Mucosa of stomach (tissue), 1 donor: Measurements from ENCODE around the gene TSPAN4.

Experiments
- H3K27me3 ChIP-seq: one replicate; pipeline ENCODE4 v1.7.0; 2013; ENCODE audit warnings: mild to moderate bottlenecking, low read length; ENCODE audit not compliant: control insufficient read depth, insufficient read depth
- H3K36me3 ChIP-seq: one replicate; pipeline ENCODE4 v1.7.0; 2013; ENCODE audit warnings: low read length; ENCODE audit not compliant: control insufficient read depth, insufficient read depth
- H3K4me1 ChIP-seq: one replicate; pipeline ENCODE4 v1.7.0; 2013; ENCODE audit warnings: mild to moderate bottlenecking, low read length; ENCODE audit not compliant: control insufficient read depth, insufficient read depth
- H3K4me3 ChIP-seq: one replicate; pipeline ENCODE4 v1.7.0; 2013; ENCODE audit warnings: low read length
- H3K9ac ChIP-seq: one replicate; pipeline ENCODE4 v1.7.0; 2013; ENCODE audit warnings: mild to moderate bottlenecking, low read length, moderate library complexity
- H3K9me3 ChIP-seq: one replicate; pipeline ENCODE4 v1.7.0; 2013; ENCODE audit warnings: mild to moderate bottlenecking, low read length, moderate library complexity; ENCODE audit not compliant: control insufficient read depth
- donor health status: Pancreatic carcinoma.

TSPAN4 gene

DNA sequence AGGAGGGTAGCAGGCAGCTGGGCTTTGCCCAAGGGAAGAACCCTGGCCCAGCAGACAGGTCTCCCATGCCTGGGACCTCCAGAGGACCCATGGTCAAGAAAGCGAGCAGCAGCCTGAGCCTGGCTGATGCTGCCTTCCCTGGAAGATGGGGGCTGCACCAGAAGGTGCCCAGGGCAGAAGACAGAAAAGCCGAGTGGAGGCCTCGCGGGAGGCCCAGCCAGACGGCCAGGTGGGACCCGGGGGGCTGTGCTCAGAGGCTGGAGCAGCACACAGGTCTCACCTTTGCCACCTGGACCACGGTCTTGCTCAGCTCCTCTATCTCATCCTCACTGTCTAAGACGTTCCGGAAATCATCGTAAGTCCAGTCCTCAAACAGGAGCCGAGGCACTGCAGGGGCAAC lies 57.1 kb downstream of the TSPAN4 start:
- Histone ChIP-seq H3K9ac (no peak overlapping the region), H3K4me1 (no peaks in the 10 kb centered on the region), H3K36me3 (peaks cover 18% of the 10 kb centered on the region), H3K27me3 (no peaks in the 10 kb centered on the region), H3K4me3 (no peak overlapping the region), H3K9me3 (no peaks in the 10 kb centered on the region)

DNA sequence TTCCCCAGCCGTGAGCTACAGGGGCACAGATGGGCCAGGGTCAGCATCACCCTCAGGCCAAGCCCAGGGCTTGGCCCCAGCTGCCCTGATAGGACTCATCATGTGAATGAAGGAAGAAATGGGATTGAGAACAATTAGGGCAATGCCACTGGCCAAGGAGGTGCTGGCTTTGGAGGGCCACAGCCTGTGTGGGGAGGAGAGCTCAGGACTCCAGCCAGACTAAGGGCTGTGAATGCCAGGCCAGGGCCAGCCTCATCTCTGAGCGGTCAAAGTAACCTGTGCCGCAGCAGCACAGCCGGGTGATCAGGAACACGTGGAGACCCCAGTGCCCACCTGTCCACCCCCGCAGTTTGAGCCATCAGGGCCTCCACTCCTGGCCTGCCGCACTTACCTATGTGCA lies 57.9 kb downstream of the TSPAN4 start:
- Histone ChIP-seq H3K9ac (no peak overlapping the region), H3K4me3 (no peak overlapping the region), H3K27me3 (no peaks in the 10 kb centered on the region), H3K9me3 (no peaks in the 10 kb centered on the region), H3K36me3 (peaks cover 19% of the 10 kb centered on the region), H3K4me1 (no peaks in the 10 kb centered on the region)

DNA sequence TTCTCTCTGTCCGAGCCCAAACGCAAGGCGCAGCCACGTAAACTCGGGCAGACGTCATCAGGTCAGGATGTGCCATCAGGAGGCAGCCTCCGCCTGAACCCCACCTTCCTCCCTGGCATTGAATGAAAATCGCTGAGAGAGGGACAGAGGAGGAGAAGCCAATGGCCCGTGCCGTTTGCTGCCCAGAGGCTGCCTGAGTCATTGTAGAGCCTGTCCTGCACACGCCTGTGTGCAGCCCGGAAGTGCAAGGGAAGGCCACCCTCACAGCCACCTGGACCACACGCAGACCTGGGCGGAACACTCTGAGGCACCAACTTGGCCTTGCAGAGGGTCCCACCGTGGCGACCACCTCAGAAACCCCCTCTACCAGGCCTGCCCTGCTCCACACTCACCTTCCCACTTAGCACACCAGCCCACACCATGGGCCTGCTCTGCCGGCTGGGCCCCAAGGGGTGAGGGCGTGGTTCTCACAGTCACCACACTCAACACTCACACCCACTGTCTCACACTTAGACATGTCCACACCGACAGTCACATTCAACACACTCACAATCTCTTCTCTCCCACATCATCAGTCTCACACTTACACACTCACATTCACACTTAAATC lies 58.9 kb downstream of the TSPAN4 start:
- Histone ChIP-seq H3K9ac (no peak overlapping the region), H3K4me3 (no peak overlapping the region)

DNA sequence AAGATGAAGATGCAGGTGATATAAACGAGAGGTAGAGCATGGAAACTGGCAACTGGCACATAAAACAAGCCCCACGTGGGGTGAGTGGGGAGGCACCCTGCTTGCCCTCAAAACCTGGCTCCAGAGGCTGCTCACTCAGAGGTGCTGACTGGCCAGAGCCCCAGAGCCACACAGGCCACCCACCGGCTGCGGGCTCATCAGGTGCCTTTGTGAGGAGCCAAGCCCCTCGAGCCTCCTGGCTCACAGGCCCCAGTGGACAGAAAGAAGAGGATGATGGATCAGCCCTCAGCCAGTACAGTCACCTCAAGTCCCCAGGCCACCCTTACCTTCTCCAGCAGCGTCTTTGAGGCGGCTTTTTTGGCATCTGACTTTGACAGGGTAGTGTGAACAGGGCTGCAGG lies 61.7 kb downstream of the TSPAN4 start:
- Histone ChIP-seq H3K4me1 (no peaks in the 10 kb centered on the region), H3K9me3 (no peaks in the 10 kb centered on the region), H3K27me3 (no peaks in the 10 kb centered on the region), H3K36me3 (peaks cover 16% of the 10 kb centered on the region), H3K4me3 (no peak overlapping the region), H3K9ac (no peak overlapping the region)

More for the DNA sequence above, 58.9 kb downstream of the TSPAN4 start:
- Histone ChIP-seq H3K9me3 (no peaks in the 10 kb centered on the region), H3K36me3 (peaks cover 19% of the 10 kb centered on the region), H3K4me1 (no peaks in the 10 kb centered on the region), H3K27me3 (no peaks in the 10 kb centered on the region)

DNA sequence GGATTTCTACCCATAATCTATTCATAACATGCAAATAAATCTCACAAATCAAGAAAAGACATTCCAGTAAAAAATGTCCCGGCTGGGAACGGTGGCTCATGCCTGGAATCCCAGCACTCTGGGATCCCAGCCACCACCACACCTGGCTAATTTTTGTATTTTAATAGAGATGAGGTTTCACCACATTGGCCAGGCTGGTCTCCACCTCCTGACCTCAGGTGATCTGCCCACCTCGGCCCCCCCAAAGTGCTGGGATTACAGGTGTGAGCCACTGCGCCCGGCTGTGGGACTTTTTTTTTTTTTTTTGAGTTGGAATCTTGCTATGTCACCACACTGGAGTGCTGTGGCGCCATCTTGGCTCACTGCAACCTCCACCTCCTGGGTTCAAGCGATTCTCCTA lies 63.3 kb downstream of the TSPAN4 start:
- H3K36me3 ChIP-seq, result peaks cover 9% of the 10 kb centered on the region
- no peaks in the 10 kb centered on the region for H3K4me1 ChIP-seq
- H3K4me3 ChIP-seq, result no peak overlapping the region
- no peak overlapping the region for H3K9ac ChIP-seq
- no peaks in the 10 kb centered on the region for H3K27me3 ChIP-seq
- no peaks in the 10 kb centered on the region for H3K9me3 ChIP-seq

DNA sequence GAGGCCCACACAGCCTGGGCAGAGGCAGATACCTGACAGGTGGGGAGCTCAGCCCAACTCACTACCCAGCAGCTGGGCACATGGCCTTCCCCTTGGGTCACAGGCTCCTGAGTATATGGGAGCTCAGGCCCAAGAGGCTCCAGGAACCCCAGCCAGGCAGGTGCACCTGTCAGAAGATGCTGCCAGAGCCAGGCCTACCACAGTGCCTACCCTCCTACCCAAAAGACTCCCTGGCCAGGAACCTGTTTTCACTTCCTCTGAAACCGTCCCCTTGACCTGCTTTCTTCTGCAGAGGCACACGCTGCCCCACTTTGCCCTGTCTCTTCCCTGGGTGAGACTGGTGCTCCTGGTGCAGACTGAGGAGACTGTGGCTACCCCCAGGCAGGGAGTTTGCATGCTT lies 65.0 kb downstream of the TSPAN4 start:
- H3K4me1 ChIP-seq, result peaks cover 5% of the 10 kb centered on the region
- peaks cover 9% of the 10 kb centered on the region for H3K36me3 ChIP-seq
- H3K9me3 ChIP-seq, result no peaks in the 10 kb centered on the region
- no peak overlapping the region for H3K9ac ChIP-seq
- H3K4me3 ChIP-seq, result no peak overlapping the region
- no peaks in the 10 kb centered on the region for H3K27me3 ChIP-seq

DNA sequence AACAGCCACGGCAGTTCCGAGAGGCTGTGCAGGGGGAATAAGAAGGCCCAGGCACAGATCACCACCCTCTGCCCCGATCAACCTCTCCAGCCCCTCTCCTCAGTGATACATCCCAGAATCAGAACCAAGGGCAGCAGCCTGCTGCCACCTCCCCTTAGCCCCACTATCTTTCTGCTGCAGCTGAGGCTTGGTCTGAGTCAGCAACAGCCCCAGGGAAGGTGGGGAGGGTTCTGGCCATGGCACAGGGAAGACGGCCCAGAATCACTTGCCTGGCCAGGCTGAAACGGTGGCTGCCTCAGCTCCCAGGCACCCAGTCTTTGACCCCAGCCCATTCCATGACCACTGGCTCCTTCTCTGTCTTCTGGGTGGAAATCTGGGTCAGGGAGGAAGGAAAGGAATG lies 65.6 kb downstream of the TSPAN4 start:
- Histone ChIP-seq H3K4me3 (no peak overlapping the region), H3K4me1 (peaks cover 5% of the 10 kb centered on the region), H3K27me3 (no peaks in the 10 kb centered on the region), H3K36me3 (peaks cover 9% of the 10 kb centered on the region), H3K9ac (no peak overlapping the region), H3K9me3 (no peaks in the 10 kb centered on the region)

DNA sequence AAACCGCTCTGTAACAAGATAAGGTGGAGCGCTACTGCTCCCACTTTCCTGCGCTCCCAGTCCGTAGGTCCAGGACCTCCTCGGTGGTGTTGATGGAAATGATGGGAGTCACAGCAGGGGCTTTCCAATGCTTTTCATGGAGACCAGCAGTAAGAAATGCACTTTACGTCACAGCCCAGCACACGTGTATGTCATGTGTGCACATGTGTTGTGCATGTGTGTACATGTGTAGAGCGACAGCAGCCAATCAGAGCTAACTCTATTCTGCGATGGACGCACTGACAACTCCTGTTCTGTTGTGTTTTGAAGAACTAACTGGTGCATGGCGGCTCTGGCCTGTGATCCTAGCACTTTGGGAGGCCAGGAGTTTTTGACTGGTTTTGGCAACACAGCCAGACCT lies 66.8 kb downstream of the TSPAN4 start:
- no peak overlapping the region for H3K9ac ChIP-seq
- H3K4me1 ChIP-seq, result peaks cover 5% of the 10 kb centered on the region
- H3K9me3 ChIP-seq, result no peaks in the 10 kb centered on the region
- H3K27me3 ChIP-seq, result no peaks in the 10 kb centered on the region
- peaks cover 4% of the 10 kb centered on the region for H3K36me3 ChIP-seq
- no peak overlapping the region for H3K4me3 ChIP-seq

DNA sequence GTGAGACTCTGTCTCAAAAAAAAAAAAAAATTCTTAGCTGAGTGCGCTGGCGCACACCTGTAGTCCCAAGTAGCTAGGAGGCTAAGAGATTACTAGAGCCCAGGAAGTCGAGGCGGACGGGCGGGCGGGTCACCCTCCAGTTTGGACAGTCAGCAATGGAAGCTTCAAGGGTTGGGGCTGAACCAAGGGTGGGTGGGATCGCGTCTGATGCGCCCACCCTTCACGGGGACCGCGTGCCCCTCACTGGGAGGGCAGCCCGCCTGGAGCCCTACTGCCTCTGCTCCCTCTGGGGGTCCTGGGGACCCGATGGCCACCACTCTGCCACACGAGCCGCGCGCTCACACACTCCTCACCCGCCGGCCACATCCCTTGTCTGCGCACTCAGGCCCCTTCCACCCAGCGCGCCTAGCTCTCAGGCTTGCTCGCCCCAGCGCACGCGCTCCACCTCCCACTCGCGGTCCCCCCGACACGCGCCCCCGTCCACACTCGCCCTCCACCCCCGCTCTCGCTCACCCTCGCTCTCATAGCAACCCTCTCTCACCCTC lies 67.5 kb downstream of the TSPAN4 start:
- H3K4me3 ChIP-seq, result peak overlapping the region; percentile 31
- no peaks in the 10 kb centered on the region for H3K27me3 ChIP-seq
- H3K4me1 ChIP-seq, result peaks cover 5% of the 10 kb centered on the region
- H3K9ac ChIP-seq, result peak overlapping the region; percentile 70
- H3K36me3 ChIP-seq, result no peaks in the 10 kb centered on the region
- H3K9me3 ChIP-seq, result no peaks in the 10 kb centered on the region

DNA sequence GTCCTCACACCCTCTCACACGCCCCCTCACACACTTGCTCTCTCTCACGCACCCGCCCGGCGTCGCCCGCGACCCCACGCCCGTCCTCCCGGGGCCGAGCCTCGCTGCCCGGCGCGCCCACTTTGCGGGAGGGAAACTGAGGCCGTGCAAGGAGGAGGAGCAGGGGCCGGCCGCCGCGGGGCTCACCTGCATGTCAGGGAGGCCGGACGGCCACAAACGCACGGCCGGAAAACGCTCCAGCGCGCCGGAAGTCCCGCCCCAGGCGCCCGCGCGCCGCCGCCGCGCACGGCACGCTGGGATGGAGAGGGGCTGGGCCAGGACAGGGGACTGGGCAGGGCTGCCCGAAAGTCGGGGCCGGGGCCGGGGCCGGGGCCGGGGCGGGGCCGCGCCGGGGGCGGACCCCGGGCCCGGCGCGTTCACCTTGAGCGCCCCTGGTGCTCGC lies 68.0 kb downstream of the TSPAN4 start, which contains the start of gene CHID1:
CHID1 (minus strand) TSS at position 222 of the 442 bp plus-strand sequence. CDS start 5,994 bp downstream, outside the sequence.
- no peaks in the 10 kb centered on the region for H3K36me3 ChIP-seq
- no peaks in the 10 kb centered on the region for H3K9me3 ChIP-seq
- H3K27me3 ChIP-seq, result no peaks in the 10 kb centered on the region
- peak within 1 kb of the TSS; percentile 70 for H3K9ac ChIP-seq
- peaks cover 5% of the 10 kb centered on the region for H3K4me1 ChIP-seq
- H3K4me3 ChIP-seq, result peak within 1 kb of the TSS; percentile 50

DNA sequence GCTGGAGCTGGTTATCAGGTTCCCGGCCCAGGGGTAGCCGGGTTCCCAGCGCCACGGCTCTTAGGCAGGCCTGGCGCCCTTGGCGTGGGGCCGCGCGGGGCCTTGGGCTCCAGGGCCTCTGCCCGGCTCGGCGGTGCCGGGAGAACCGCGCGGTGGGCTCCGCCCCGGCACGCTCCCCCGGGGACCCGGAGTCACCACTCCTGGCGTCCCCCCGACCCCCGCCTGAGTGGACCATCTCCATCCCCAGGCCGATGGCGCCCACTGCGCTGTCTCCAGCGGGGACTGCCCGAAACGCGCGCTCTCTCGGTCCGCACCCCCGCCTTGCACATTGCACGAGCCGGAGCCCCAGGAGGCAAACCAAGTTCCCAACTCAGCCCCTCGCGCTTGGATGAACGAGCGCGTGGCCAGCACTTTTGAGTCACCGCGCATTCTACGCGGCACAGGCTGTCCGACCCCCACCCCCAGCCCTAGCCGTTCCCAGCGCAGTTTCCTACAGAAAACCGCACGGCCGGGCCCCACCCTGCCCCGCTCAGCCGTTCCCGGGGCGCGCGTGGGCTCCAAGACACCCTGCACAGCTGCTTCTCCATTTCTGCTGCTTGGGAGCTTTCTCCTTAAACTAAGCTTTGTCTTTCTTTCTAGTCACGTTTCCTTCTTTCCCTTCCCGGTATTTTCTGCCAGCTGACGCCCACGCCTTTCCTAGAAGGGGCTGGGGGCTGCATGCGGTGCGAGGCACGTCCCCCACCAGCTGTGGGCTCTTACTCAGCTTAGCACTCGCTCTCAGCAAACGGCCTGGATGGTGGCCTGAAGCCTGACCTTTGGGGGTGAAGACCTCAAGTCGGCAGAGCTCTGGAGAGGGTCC lies 68.6 kb downstream of the TSPAN4 start:
- H3K36me3 ChIP-seq, result no peaks in the 10 kb centered on the region
- peaks cover 5% of the 10 kb centered on the region for H3K4me1 ChIP-seq
- peak overlapping the region; percentile 70 for H3K9ac ChIP-seq
- H3K27me3 ChIP-seq, result no peaks in the 10 kb centered on the region
- peak overlapping the region; percentile 50 for H3K4me3 ChIP-seq
- H3K9me3 ChIP-seq, result no peaks in the 10 kb centered on the region

DNA sequence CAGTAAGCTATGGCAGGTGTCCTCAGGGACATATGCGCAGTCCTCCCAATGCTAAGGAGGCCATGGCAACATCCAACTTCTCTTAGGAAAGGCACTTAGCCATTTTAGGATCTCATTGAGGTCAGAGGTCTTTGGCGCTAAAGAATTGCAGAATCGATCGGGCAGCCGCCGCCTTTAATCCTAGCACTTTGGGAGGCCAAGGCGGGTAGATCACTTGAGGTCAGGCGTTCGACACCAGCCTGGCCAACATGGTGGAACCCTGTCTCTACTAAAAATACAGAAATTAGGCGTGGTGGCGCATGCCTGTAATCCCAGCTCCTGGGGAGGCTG lies 69.2 kb downstream of the TSPAN4 start:
- H3K9ac ChIP-seq, result peak overlapping the region; percentile 70
- H3K36me3 ChIP-seq, result no peaks in the 10 kb centered on the region
- H3K27me3 ChIP-seq, result no peaks in the 10 kb centered on the region
- H3K9me3 ChIP-seq, result no peaks in the 10 kb centered on the region
- H3K4me3 ChIP-seq, result peak overlapping the region; percentile 50
- H3K4me1 ChIP-seq, result peaks cover 5% of the 10 kb centered on the region
